B cell (primary cell): ENCODE measurements around the gene TMEM14C. TPM values are rescaled to one million over a fixed set of nuclear protein-coding genes. Genes with fewer than 3 reads are reported as not detected.

ENCODE experiments used
- ATAC-seq: fragments of 200-7000 bp; cut with Tn5 transposase; one replicate; pipeline ENCODE4 v1.10.0; 2021; ENCODE audit warnings: low read depth, mild to moderate bottlenecking, moderate number of reproducible peaks, moderate library complexity
- CTCF ChIA-PET: fragments of 350-600 bp; sonication (Branson Sonifier 250); formaldehyde crosslinking; loops from one replicate; lab custom pipeline; 2021; ENCODE audit warnings: antibody characterized with exemption, inconsistent platforms; lab: Charles Lee
- POLR2A ChIA-PET: fragments of 350-600 bp; sonication (Branson Sonifier 250); formaldehyde crosslinking; loops from one replicate; lab custom pipeline; 2021; ENCODE audit warnings: antibody characterized with exemption; lab: Charles Lee
- DNase-seq: peaks from one replicate; pipeline ENCODE4 v3.0.0; 2013
- H2AFZ ChIP-seq: 2 replicates; pipeline ENCODE4 v1.6.1; 2012; ENCODE audit warnings: mild to moderate bottlenecking, low read depth, low read length; ENCODE audit not compliant: insufficient read depth, poor library complexity, severe bottlenecking
- H3K27ac ChIP-seq, 2 donors: 1 replicate in 1 of 2; 2 replicates in 1 of 2; pipeline ENCODE4 v1.5.1; 2012 to 2013; ENCODE audit warnings: low read length in 2 of 2, mild to moderate bottlenecking in 2 of 2, moderate library complexity in 1 of 2
- H3K27me3 ChIP-seq, 4 experiments: fragments of 200-600 bp in 1 of 4; sonication (generic) in 1 of 4; replicated peaks in 1 of 4; 1 replicate in 2 of 4; 2 replicates in 2 of 4; pipeline versions ENCODE4 v1.6.1 to v1.7.0; 2013 to 2016; ENCODE audit warnings: low read length in 3 of 4, mild to moderate bottlenecking in 2 of 4, mixed read lengths in 1 of 4, moderate library complexity in 1 of 4; ENCODE audit not compliant: insufficient read depth in 4 of 4, control insufficient read depth in 3 of 4; ENCODE audit errors: control extremely low read depth in 1 of 4
- H3K36me3 ChIP-seq, 2 experiments: replicated peaks in 1 of 2; 1 replicate in 1 of 2; 2 replicates in 1 of 2; pipeline versions ENCODE4 v1.6.1 to v1.7.1; 2013; ENCODE audit warnings: low read length in 1 of 2; ENCODE audit not compliant: insufficient read depth in 2 of 2, control insufficient read depth in 1 of 2; ENCODE audit errors: control extremely low read depth in 1 of 2, extremely low read depth in 1 of 2
- H3K4me1 ChIP-seq, 2 donors: fragments of 200-600 bp in 1 of 2; sonication (generic) in 1 of 2; 1 replicate in 1 of 2; 2 replicates in 1 of 2; pipeline versions ENCODE4 v1.5.1 to v1.6.1; 2013 to 2017; ENCODE audit warnings: low read length in 2 of 2; ENCODE audit not compliant: control insufficient read depth in 2 of 2, insufficient read depth in 2 of 2
- H3K4me2 ChIP-seq: replicated peaks from 2 replicates; pipeline ENCODE3; 2012; ENCODE audit warnings: mild to moderate bottlenecking, low read depth, low read length; ENCODE audit not compliant: poor library complexity, severe bottlenecking
- H3K4me3 ChIP-seq, 5 experiments: fragments of 200-600 bp in 1 of 5; sonication (generic) in 1 of 5; 1 replicate in 3 of 5; 2 replicates in 2 of 5; pipeline versions ENCODE4 v1.5.1 to v1.7.0; 2011 to 2016; ENCODE audit warnings: low read length in 4 of 5, mild to moderate bottlenecking in 4 of 5, low read depth in 2 of 5, control low read depth in 1 of 5, moderate library complexity in 1 of 5; ENCODE audit not compliant: insufficient read depth in 1 of 5; ENCODE audit errors: control extremely low read depth in 1 of 5, extremely low read depth in 1 of 5
- H3K79me2 ChIP-seq: fragments of 200-600 bp; sonication (generic); one replicate; pipeline ENCODE4 v1.6.0; 2016; ENCODE audit warnings: low read length; ENCODE audit not compliant: control insufficient read depth, insufficient read depth
- H3K9ac ChIP-seq: fragments of 200-600 bp; sonication (generic); 2 replicates; pipeline ENCODE4 v1.6.1; 2017; ENCODE audit warnings: mild to moderate bottlenecking, low read length, moderate library complexity
- H3K9me3 ChIP-seq, 3 donors: one replicate each; pipeline versions ENCODE4 v1.6.1 to v1.7.1; 2013; ENCODE audit warnings: low read length in 2 of 3; ENCODE audit not compliant: control insufficient read depth in 2 of 3, insufficient read depth in 1 of 3; ENCODE audit errors: control extremely low read depth in 1 of 3
- H4K20me1 ChIP-seq: 2 replicates; pipeline ENCODE4 v1.6.0; 2012; ENCODE audit warnings: mild to moderate bottlenecking, low read length; ENCODE audit not compliant: insufficient read depth, control insufficient read depth, poor library complexity, severe bottlenecking
- H3K27ac Mint-ChIP-seq: one replicate; pipeline ENCODE4 v1.8.0; 2021; ENCODE audit warnings: mixed read lengths
- H3K27me3 Mint-ChIP-seq: one replicate; pipeline ENCODE4 v1.8.0; 2021; ENCODE audit warnings: mixed read lengths
- H3K4me1 Mint-ChIP-seq: one replicate; pipeline ENCODE4 v1.8.0; 2021; ENCODE audit warnings: mixed read lengths
- H3K4me3 Mint-ChIP-seq: one replicate; pipeline ENCODE4 v1.8.0; 2021; ENCODE audit warnings: mixed read lengths
- H3K9me3 Mint-ChIP-seq: one replicate; pipeline ENCODE4 v1.8.0; 2022; ENCODE audit warnings: mixed read lengths; ENCODE audit not compliant: insufficient read depth
- EZH2 ChIP-seq: IDR thresholded peaks from 2 replicates; pipeline ENCODE4 v1.6.1; 2012; ENCODE audit warnings: borderline replicate concordance, low read depth, mild to moderate bottlenecking, moderate library complexity, low read length; ENCODE audit not compliant: insufficient read depth, poor library complexity, severe bottlenecking
- WGBS: methylation state at CpG from one replicate; pipeline ENCODE4 v1.1.5; 2013; ENCODE audit warnings: missing lambda C conversion rate; ENCODE audit not compliant: insufficient coverage; 5-methylcytosine and 5-hydroxymethylcytosine counted together
- intact Hi-C: fragments of 100-400 bp; cut with micrococcal nuclease; formaldehyde crosslinking; loops from one replicate; pipeline ENCODE4 v1.10.0; 2022
- polyA minus RNA-seq: library from RNA; depleted of rRNA, polyadenylated mRNA; stranded (reverse); fragments of >200 nt; gene quantifications from 2 replicates; pipeline ENCODE4 v1.2.3, GENCODE V29; 2012
- polyA plus RNA-seq: library from polyadenylated mRNA; depleted of rRNA; stranded (reverse); fragments of >200 nt; gene quantifications from 2 replicates; pipeline ENCODE4 v1.2.3, GENCODE V29; 2012
- total RNA-seq, 2 donors: library from RNA; stranded (reverse); fragments of 120-200 nt in 1 of 2; gene quantifications; 1 replicate in 1 of 2; 2 replicates in 1 of 2; pipeline versions ENCODE4 v1.2.3 to v1.2.4, GENCODE V29; 2013 to 2022
- TF ChIP-seq, protein P1 (sequence below): fragments of 200-600 bp; IDR thresholded peaks from one replicate; pipeline ENCODE4 v1.8.0; 2022; ENCODE audit warnings: antibody characterized with exemption, mild to moderate bottlenecking

TMEM14C gene
- total RNA-seq (25.0 and 31.7 TPM in 2 replicates), polyA plus RNA-seq (36.8 and 39.1 TPM in 2 replicates), polyA minus RNA-seq (10.2 and 21.9 TPM in 2 replicates)
- 32.8 TPM for total RNA-seq (2013)

DNA sequence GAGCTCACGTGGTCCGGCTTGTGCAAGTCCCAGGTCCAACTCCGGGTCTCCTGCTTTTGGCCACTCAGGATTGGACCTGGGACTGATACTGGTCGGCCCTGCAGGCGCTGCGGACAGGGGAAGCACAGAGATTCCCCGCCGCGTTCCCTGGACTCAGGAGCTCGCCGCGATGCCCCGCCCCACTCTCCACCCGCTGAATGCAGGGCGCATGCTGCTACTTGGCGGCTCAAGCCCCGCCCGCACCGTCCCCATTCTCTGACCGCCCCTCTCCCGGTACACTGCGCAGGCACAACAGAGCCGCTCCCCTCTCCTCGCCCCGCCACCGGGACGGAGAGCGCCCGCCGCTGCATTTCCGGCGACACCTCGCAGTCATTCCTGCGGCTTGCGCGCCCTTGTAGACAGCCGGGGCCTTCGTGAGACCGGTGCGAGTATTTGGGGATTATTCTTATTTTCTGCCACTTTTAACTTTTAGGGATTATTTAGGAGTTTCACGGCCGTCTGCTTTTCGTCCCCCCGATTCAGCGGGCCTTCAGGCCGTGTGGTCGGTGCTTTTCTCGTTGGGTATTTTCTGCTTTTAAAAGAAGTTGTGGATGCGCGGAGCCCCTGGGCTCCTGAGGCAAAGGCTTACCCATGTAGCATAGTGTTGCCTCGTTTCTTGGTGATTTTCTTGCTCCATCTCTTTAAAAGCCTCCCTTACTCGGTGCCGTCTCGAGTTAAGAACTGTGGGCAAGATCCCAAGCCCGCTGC lies at the start of gene TMEM14C:
Gene TMEM14C (plus strand): TSS at position 251 of the 747 bp plus-strand sequence. CDS start 1,544 bp downstream, outside the sequence.
- H3K27ac Mint-ChIP-seq, result peak within 1 kb of the TSS; percentile 95
- Histone ChIP-seq H3K4me2 (peak within 1 kb of the TSS; percentile 88), H3K9ac (peak within 1 kb of the TSS; percentile 82), H3K4me3 (peak within 1 kb of the TSS; percentile 52 to 82 (median 70)), H2AFZ (peak within 1 kb of the TSS; percentile 91), H4K20me1 (no peaks in the 10 kb centered on the region), H3K4me1 (peaks cover 16 to 31% of the 10 kb centered on the region in 2 donors), H3K27ac (peak within 1 kb of the TSS; percentile 1 to 67), H3K79me2 (peaks cover 26% of the 10 kb centered on the region), H3K27me3 (no peaks in the 10 kb centered on the region), H3K36me3 (peaks cover 0 to 10% of the 10 kb centered on the region in 2 experiments), H3K9me3 (peaks cover 0 to 20% (median 7%) of the 10 kb centered on the region in 3 donors)
- intact Hi-C loops, result loop anchor here (1.0 kb wide), 3 partner anchors 24 to 187 kb away; partner anchors contain the start of genes C6orf52, PAK1IP1 and TMEM14B
- DNase-seq (peak; percentile 82), ATAC-seq (peak; percentile 99)
- peak within 1 kb of the TSS; percentile 98 for H3K4me3 Mint-ChIP-seq
- H3K9me3 Mint-ChIP-seq, result peaks cover 3% of the 10 kb centered on the region
- ChIA-PET POLR2A (interaction anchor here (0.7 to 1.7 kb wide), 3 partner anchors 24 to 187 kb away, joined by 3 to 5 read pairs (median 4); partner anchors contain the start of genes C6orf52, PAK1IP1 and TMEM14B), CTCF (interaction anchor here (1.8 to 3.0 kb wide), 3 partner anchors 18 to 213 kb away, joined by 5 to 10 read pairs (median 6); partner anchors contain the start of genes C6orf52 and PAK1IP1)
- TF ChIP-seq EZH2, result no peak
- TF ChIP-seq, protein P1, sequence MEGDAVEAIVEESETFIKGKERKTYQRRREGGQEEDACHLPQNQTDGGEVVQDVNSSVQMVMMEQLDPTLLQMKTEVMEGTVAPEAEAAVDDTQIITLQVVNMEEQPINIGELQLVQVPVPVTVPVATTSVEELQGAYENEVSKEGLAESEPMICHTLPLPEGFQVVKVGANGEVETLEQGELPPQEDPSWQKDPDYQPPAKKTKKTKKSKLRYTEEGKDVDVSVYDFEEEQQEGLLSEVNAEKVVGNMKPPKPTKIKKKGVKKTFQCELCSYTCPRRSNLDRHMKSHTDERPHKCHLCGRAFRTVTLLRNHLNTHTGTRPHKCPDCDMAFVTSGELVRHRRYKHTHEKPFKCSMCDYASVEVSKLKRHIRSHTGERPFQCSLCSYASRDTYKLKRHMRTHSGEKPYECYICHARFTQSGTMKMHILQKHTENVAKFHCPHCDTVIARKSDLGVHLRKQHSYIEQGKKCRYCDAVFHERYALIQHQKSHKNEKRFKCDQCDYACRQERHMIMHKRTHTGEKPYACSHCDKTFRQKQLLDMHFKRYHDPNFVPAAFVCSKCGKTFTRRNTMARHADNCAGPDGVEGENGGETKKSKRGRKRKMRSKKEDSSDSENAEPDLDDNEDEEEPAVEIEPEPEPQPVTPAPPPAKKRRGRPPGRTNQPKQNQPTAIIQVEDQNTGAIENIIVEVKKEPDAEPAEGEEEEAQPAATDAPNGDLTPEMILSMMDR, result no peak
- WGBS, result under 1% methylated on average over 46 of the region's 55 CpGs
- peaks cover 42% of the 10 kb centered on the region for H3K4me1 Mint-ChIP-seq
- H3K27me3 Mint-ChIP-seq, result no peaks in the 10 kb centered on the region

DNA sequence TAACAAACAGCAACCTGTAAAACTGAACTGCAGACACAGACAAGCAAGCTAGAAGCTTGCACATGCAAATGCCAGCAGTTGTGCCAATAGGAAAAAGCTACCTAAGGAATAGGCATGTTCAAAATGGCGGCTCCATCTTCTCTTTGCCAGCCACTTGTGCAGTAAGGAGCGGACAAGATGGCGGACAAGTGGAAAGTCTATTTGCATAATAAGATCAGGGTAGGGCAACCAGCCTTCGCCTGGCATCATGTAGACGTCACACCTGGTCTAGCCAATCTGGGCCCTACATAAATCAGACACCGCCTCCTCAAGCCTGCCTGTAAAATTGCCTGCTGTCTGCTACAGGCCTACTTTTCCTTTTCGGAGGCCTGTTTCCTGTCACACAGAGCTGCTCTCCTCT lies 46.5 kb upstream of the TMEM14C start:
- Histone ChIP-seq H3K9ac (no peak overlapping the region), H2AFZ (no peak overlapping the region), H3K9me3 (no peaks in the 10 kb centered on the region), H3K36me3 (no peaks in the 10 kb centered on the region), H3K4me2 (no peak overlapping the region), H3K4me1 (no peaks in the 10 kb centered on the region), H3K4me3 (no peak overlapping the region), H4K20me1 (no peaks in the 10 kb centered on the region), H3K27ac (no peak overlapping the region), H3K79me2 (no peaks in the 10 kb centered on the region), H3K27me3 (no peaks in the 10 kb centered on the region)
- Mint-ChIP-seq H3K27me3 (peaks cover 4% of the 10 kb centered on the region), H3K27ac (no peak overlapping the region), H3K9me3 (no peaks in the 10 kb centered on the region), H3K4me1 (no peaks in the 10 kb centered on the region), H3K4me3 (no peak overlapping the region)
- intact Hi-C loops, result no loop called here
- POLR2A ChIA-PET, result no interaction called here
- CTCF ChIA-PET, result no interaction called here
- WGBS, result 93% methylated on average over 7 of the region's 7 CpGs
- ATAC-seq (no peak), DNase-seq (no peak)
- TF ChIP-seq EZH2, result no peak
- TF ChIP-seq, protein P1, result no peak
